ENCODE measurements around the gene FASTK. TPM values are rescaled to one million over a fixed set of nuclear protein-coding genes. Genes with fewer than 3 reads are reported as not detected.

Gene FASTK
- total and polyA plus RNA-seq, 2 donors (not counting 3 experiments of a cell fraction or from before 2014, with no cell fraction given), result 73.3 to 113 TPM

GRCh38 chr7:151129960-151130591 is 49.5 kb upstream of the FASTK start:
- Histone ChIP-seq H3K79me2 (ENCODE audit: control insufficient read depth, insufficient read depth, low read length) (no peaks in the 10 kb centered on the region), H3K9me1 (replicated peaks; ENCODE audit: control insufficient read depth, extremely low read depth, insufficient read depth, low read length) (no peaks in the 10 kb centered on the region), H3K27ac (ENCODE audit: insufficient read depth, low read depth, low read length) (no peak overlapping the region), H2AFZ (ENCODE audit: low read depth, low read length) (no peak overlapping the region), H3K27me3 (ENCODE audit: control insufficient read depth in 2 of 2, insufficient read depth in 2 of 2, low read length in 2 of 2) (no peaks in the 10 kb centered on the region), H3K4me2 (ENCODE audit: insufficient read depth, low read length) (no peak overlapping the region), H3K4me1 (ENCODE audit: control insufficient read depth, extremely low read depth, insufficient read depth, low read length) (no peaks in the 10 kb centered on the region), H3K4me3 (replicated peaks in 1 of 3; ENCODE audit: insufficient read depth in 1 of 3, low read depth in 1 of 3, low read length in 3 of 3) (no peak overlapping the region), H3K36me3 (ENCODE audit: control insufficient read depth in 2 of 2, extremely low read depth in 1 of 2, insufficient read depth in 2 of 2, low read length in 2 of 2) (peaks cover 9 to 69% of the 10 kb centered on the region in 2 experiments), H4K20me1 (replicated peaks; ENCODE audit: control insufficient read depth, extremely low read depth, insufficient read depth, low read length) (no peaks in the 10 kb centered on the region), H3K9ac (replicated peaks; ENCODE audit: extremely low read depth, insufficient read depth, low read length) (no peak overlapping the region), H3K9me3 (replicated peaks; ENCODE audit: control insufficient read depth, insufficient read depth, low read length) (no peaks in the 10 kb centered on the region)
- FAIRE-seq (no peak), DNase-seq (ENCODE audit: low read depth, low spot score) (no peak)
- CTCF ChIA-PET, result interaction anchor here (1.0 to 2.3 kb wide), 2 partner anchors 19 to 112 kb away, joined by 3 to 6 read pairs; no protein-coding TSS in a partner anchor
- POLR2A ChIA-PET, result no interaction called here
- intact Hi-C loops (cut with micrococcal nuclease) (no loop called here), dilution Hi-C loops (cut with MboI; ENCODE audit: extremely low pct_ligation_motif_present, low sequenced_read_pairs) (no loop called here)
- TF ChIP-seq GATA2 (IDR thresholded peaks at IDR 0.05; ENCODE audit: insufficient read depth, insufficient read length, low read depth, low read length) (no peak), POLR2AphosphoS5 (IDR thresholded peaks at IDR 0.05; ENCODE audit: insufficient read depth, low read depth, low read length) (no peak), EZH2 (IDR thresholded peaks at IDR 0.05; ENCODE audit: borderline replicate concordance, low read depth, low read length, severe bottlenecking) (no peak), MAX (IDR thresholded peaks at IDR 0.05; ENCODE audit: insufficient read depth, insufficient read length) (no peak), MYC (IDR thresholded peaks at IDR 0.05; ENCODE audit: low read depth, low read length) (no peak), CTCF (IDR thresholded peaks at IDR 0.05; ENCODE audit: extremely low read depth in 1 of 2, insufficient read depth in 1 of 2, low read depth in 1 of 2, low read length in 2 of 2) (no peak), FOS (IDR thresholded peaks at IDR 0.05; ENCODE audit: borderline replicate concordance, insufficient read depth, low read length) (no peak)
- no TSS peak for BruUV-seq (replicated peaks)
